ENCODE measurements around the gene LSR.

GRCh38 chr19:35266520-35267352 is 17.9 kb downstream of the LSR start:
- no peak for TF ChIP-seq CTCF (IDR thresholded peaks at IDR 0.05)
- TF ChIP-seq POLR2A (IDR thresholded peaks at IDR 0.05), result no peak
- no peak for TF ChIP-seq POLR2AphosphoS5 (IDR thresholded peaks at IDR 0.05)

Measured in prostate gland (tissue), 2 donors.